Measurements from ENCODE around the gene GDF2.

GDF2 gene

DNA sequence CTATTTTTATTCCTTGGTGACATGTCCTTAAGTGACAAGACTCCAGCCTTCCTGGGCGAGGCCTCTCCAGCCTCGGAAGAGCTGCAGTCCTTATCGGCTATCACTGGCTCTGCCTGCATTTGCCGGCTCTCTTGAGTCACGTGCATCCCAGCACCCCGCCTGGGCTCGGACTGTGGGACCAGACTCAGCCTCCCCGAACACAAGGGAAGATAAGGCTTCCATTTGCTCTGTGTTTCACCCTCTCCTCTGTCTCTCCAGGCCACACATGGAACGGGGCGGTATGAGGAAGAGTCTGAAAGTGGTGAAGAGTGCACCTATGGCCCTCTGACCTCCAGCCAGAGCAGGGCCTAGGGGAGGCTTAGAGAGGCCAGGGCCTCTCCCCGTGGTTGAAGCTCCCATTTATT, 4.7 kb downstream of the GDF2 start:
- H3K4me3 ChIP-seq (ENCODE audit: low read depth, low read length) = no peak overlapping the region
- DNase-seq (ENCODE audit: low read depth) = no peak
- TF ChIP-seq, protein P1, sequence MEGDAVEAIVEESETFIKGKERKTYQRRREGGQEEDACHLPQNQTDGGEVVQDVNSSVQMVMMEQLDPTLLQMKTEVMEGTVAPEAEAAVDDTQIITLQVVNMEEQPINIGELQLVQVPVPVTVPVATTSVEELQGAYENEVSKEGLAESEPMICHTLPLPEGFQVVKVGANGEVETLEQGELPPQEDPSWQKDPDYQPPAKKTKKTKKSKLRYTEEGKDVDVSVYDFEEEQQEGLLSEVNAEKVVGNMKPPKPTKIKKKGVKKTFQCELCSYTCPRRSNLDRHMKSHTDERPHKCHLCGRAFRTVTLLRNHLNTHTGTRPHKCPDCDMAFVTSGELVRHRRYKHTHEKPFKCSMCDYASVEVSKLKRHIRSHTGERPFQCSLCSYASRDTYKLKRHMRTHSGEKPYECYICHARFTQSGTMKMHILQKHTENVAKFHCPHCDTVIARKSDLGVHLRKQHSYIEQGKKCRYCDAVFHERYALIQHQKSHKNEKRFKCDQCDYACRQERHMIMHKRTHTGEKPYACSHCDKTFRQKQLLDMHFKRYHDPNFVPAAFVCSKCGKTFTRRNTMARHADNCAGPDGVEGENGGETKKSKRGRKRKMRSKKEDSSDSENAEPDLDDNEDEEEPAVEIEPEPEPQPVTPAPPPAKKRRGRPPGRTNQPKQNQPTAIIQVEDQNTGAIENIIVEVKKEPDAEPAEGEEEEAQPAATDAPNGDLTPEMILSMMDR (IDR thresholded peaks at IDR 0.05; ENCODE audit: low read depth, low read length) = no peak
- TF ChIP-seq POLR2A (IDR thresholded peaks at IDR 0.05; ENCODE audit: extremely low read depth, insufficient read length) (no peak), MYC (IDR thresholded peaks at IDR 0.05; ENCODE audit: low read depth, low read length) (no peak)
- TF ChIP-seq, protein P2, sequence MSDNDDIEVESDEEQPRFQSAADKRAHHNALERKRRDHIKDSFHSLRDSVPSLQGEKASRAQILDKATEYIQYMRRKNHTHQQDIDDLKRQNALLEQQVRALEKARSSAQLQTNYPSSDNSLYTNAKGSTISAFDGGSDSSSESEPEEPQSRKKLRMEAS (IDR thresholded peaks at IDR 0.05; ENCODE audit: low read depth, low read length) = no peak

DNA sequence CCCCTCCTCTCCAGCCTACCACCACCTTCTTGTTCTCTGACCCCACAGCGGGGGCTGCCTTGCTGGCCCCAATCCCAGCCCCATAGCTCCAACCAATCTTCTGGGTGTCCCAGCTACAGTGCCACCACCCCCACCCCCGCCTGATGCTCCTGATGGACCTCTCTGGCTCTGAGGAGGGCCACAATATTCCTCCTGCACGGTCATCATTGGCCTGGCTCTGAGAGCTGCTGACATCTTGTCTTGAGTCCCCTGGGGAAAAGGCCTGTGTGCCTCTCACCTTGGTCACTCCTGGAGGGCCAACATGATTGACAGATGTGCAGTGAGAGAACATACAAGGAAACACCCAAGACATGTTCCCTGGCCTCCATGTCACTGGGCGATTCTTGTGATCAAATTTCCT, 7.6 kb downstream of the GDF2 start:
- no peak for DNase-seq (ENCODE audit: low read depth)
- H3K4me3 ChIP-seq (ENCODE audit: low read depth, low read length) = no peak overlapping the region
- TF ChIP-seq, protein P1 (IDR thresholded peaks at IDR 0.05; ENCODE audit: low read depth, low read length) = no peak
- no peak for TF ChIP-seq MYC (IDR thresholded peaks at IDR 0.05; ENCODE audit: low read depth, low read length)
- TF ChIP-seq, protein P2 (IDR thresholded peaks at IDR 0.05; ENCODE audit: low read depth, low read length) = no peak
- TF ChIP-seq POLR2A (IDR thresholded peaks at IDR 0.05; ENCODE audit: extremely low read depth, insufficient read length) = no peak

DNA sequence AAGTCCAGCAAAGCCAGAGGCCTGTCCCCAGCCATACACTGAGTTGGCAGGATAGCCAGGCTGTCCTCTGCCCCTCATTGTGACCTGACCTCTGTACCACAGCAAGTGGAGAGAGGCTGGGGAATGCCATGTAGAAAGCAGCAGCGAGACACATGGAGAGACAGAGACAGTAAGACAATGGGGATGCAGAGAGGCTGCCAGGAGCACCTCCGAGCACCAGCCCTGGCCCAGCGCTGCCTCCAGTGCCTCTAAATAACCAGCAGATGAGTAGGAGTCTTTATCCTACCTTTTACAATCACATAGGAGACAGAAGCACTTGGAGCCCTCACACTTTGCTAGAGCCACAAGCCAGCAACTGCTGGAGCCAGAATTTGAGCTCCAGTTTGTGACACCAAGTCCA, 8.1 kb downstream of the GDF2 start:
- DNase-seq (ENCODE audit: low read depth) = no peak
- TF ChIP-seq, protein P2 (IDR thresholded peaks at IDR 0.05; ENCODE audit: low read depth, low read length) = no peak
- TF ChIP-seq, protein P1 (IDR thresholded peaks at IDR 0.05; ENCODE audit: low read depth, low read length) = no peak
- TF ChIP-seq MYC (IDR thresholded peaks at IDR 0.05; ENCODE audit: low read depth, low read length) (no peak), POLR2A (IDR thresholded peaks at IDR 0.05; ENCODE audit: extremely low read depth, insufficient read length) (no peak)
- no peak overlapping the region for H3K4me3 ChIP-seq (ENCODE audit: low read depth, low read length)

DNA sequence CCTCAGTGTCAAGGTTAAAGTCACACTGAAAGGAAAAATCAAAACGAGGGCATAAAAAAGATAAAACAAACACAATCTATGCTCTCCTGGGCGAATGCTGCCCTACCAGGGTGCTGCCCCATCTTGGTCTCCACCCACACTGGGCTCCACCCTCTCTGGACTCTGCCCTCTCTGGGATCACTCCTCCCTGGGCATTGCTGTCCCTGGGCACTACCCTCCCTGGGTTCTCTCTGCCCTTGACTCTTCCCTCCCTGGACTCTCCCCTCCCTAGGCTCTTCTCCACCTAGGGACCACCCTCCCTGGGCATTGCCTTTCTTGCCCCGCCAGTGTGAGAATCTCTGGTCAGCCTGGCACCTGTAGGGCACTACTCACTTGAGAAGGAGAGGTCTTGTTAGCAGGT, 8.6 kb downstream of the GDF2 start:
- no peak overlapping the region for H3K4me3 ChIP-seq (ENCODE audit: low read depth, low read length)
- no peak for DNase-seq (ENCODE audit: low read depth)
- TF ChIP-seq, protein P2 (IDR thresholded peaks at IDR 0.05; ENCODE audit: low read depth, low read length) = no peak
- TF ChIP-seq POLR2A (IDR thresholded peaks at IDR 0.05; ENCODE audit: extremely low read depth, insufficient read length) = no peak
- no peak for TF ChIP-seq MYC (IDR thresholded peaks at IDR 0.05; ENCODE audit: low read depth, low read length)
- TF ChIP-seq, protein P1 (IDR thresholded peaks at IDR 0.05; ENCODE audit: low read depth, low read length) = no peak

DNA sequence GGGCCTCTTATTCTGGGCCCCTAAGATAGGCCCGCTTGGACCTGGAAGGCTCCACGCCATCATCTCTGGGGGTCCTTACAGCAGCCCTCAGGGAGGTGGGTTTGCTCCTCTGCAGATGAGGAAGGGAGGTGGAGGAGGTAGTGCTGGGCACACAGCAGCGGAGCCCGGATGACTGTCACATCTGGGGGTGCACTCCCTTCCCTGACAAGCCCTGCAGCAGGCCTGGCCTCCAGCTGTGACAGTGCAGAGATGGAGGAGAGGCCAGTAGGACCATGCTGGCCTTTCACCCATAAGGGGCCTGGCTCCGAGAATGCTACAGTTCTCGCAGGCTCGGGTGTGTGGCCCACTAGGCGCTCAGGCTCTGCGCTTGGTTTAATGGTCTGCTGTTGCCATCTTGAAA, 9.2 kb downstream of the GDF2 start:
- DNase-seq (ENCODE audit: low read depth) = no peak
- H3K4me3 ChIP-seq (ENCODE audit: low read depth, low read length) = no peak overlapping the region
- TF ChIP-seq, protein P1 (IDR thresholded peaks at IDR 0.05; ENCODE audit: low read depth, low read length) = no peak
- TF ChIP-seq POLR2A (IDR thresholded peaks at IDR 0.05; ENCODE audit: extremely low read depth, insufficient read length) = no peak
- TF ChIP-seq, protein P2 (IDR thresholded peaks at IDR 0.05; ENCODE audit: low read depth, low read length) = no peak
- no peak for TF ChIP-seq MYC (IDR thresholded peaks at IDR 0.05; ENCODE audit: low read depth, low read length)

DNA sequence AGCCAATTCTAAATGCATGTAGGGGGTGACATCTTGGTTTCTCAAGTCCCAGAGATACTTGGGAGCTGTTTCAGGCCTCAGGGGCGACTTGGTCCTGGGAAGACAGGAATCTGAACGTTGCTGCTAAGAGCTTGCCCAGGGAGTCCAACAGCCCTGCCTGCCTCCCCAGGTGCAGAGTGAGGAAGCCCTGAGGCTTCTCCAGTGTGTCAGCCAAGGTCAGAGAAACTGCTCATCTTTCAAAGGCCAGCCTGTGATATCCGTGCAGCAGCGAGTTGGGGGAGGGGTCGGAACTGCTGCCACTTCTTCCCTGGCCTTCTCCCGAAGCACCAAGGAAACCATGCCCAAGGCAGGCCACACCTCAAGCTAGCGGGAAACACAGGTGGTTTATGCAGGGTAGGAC, 9.7 kb downstream of the GDF2 start:
- DNase-seq (ENCODE audit: low read depth) = no peak
- H3K4me3 ChIP-seq (ENCODE audit: low read depth, low read length) = no peak overlapping the region
- TF ChIP-seq MYC (IDR thresholded peaks at IDR 0.05; ENCODE audit: low read depth, low read length) (no peak), POLR2A (IDR thresholded peaks at IDR 0.05; ENCODE audit: extremely low read depth, insufficient read length) (no peak)
- TF ChIP-seq, protein P1 (IDR thresholded peaks at IDR 0.05; ENCODE audit: low read depth, low read length) = no peak
- TF ChIP-seq, protein P2 (IDR thresholded peaks at IDR 0.05; ENCODE audit: low read depth, low read length) = no peak
